ENCODE data around the gene DNAAF5.

DNA sequence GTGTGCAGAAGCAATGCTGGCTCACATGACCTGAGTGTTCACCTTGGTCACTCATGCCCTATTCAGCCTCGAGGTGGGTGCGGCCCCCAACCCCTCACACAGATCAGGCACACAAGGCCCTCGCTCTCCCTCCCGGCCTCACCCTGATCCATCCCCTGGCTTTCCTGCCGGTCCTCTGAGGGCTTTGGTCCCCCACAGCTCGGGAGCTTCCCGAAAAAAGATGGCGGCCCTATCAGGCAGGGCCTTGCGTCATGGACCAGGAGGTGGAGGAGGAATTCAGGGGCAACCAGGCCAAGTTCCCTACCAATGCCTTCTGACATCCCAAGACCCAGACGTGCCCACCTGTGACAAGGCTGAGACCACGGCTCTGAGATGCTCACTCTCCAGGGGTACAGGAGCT, 43.7 kb upstream of the DNAAF5 start:
- TF ChIP-seq POLR2A (IDR thresholded peaks at IDR 0.05) = no peak
- TF ChIP-seq, protein P1, sequence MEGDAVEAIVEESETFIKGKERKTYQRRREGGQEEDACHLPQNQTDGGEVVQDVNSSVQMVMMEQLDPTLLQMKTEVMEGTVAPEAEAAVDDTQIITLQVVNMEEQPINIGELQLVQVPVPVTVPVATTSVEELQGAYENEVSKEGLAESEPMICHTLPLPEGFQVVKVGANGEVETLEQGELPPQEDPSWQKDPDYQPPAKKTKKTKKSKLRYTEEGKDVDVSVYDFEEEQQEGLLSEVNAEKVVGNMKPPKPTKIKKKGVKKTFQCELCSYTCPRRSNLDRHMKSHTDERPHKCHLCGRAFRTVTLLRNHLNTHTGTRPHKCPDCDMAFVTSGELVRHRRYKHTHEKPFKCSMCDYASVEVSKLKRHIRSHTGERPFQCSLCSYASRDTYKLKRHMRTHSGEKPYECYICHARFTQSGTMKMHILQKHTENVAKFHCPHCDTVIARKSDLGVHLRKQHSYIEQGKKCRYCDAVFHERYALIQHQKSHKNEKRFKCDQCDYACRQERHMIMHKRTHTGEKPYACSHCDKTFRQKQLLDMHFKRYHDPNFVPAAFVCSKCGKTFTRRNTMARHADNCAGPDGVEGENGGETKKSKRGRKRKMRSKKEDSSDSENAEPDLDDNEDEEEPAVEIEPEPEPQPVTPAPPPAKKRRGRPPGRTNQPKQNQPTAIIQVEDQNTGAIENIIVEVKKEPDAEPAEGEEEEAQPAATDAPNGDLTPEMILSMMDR (IDR thresholded peaks at IDR 0.05) = no peak
